ENCODE data around the gene USPL1. TPM values are rescaled to one million over a fixed set of nuclear protein-coding genes. Genes with fewer than 3 reads are reported as not detected.
"Not testable (repeated sequence)": the region's sequence is repeated elsewhere in the genome, so short reads cannot be mapped to it uniquely, and the experiment has no call there.

USPL1 gene
- total RNA-seq, 6 experiments from 2014 or later = 5.6 to 11.2 (median 8.4) TPM

GRCh38 chr13:30645629-30646028 is 27.9 kb downstream of the USPL1 start:
- DNase-seq (no peak), ATAC-seq (no peak)
- Histone ChIP-seq H3K4me3 (no peak overlapping the region), H3K27ac (no peak overlapping the region), H3K4me1 (peaks cover 0 to 28% (median 6%) of the 10 kb centered on the region in 4 donors), H3K36me3 (peaks cover 0 to 23% (median 12%) of the 10 kb centered on the region in 4 donors), H3K27me3 (no peaks in the 10 kb centered on the region), H3K9me3 (no peaks in the 10 kb centered on the region)
- intact Hi-C loops (cut with DNase I) = no loop called here
- TF ChIP-seq POLR2A (IDR thresholded peaks at IDR 0.05) = no peak
- no peak for TF ChIP-seq CTCF (IDR thresholded peaks at IDR 0.05)

DNA sequence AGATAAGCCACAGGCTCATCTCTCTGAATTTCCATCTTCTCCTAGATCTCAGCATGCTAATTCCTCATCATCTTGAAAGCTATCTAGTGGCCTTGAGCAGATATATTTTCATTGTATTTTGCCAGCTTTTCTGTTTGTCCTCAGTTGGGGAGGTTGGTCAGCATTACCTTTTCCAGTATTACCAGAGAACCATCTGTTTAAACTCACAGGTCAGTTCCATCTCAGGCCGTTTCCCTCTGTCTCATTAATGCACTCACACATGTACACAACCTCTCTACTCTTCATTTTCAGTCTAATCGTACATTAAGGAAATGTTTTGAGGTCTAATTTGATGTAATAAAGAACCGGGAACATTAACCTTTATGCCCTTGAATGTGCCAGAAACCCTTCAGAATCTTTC is 29.7 kb downstream of the USPL1 start:
- TF ChIP-seq POLR2A (IDR thresholded peaks at IDR 0.05) = no peak
- no peak for TF ChIP-seq CTCF (IDR thresholded peaks at IDR 0.05)
- peaks cover 0 to 28% (median 6%) of the 10 kb centered on the region in 4 donors for H3K4me1 ChIP-seq
- intact Hi-C loops (cut with DNase I) = no loop called here
- no peaks in the 10 kb centered on the region for H3K27me3 ChIP-seq
- peak overlapping the region; percentile 31 to 57 (median 36) for H3K27ac ChIP-seq
- H3K9me3 ChIP-seq = no peaks in the 10 kb centered on the region
- no peak overlapping the region for H3K4me3 ChIP-seq
- ATAC-seq (peak; percentile 51 to 70 (median 64)), DNase-seq (no peak)
- 23% methylated on average over 3 of the region's 3 CpGs for WGBS (ENCODE audit: insufficient coverage, low coverage, low lambda C conversion rate, missing lambda C conversion rate)
- H3K36me3 ChIP-seq = peaks cover 0 to 27% (median 10%) of the 10 kb centered on the region in 4 donors

- peaks cover 0 to 28% (median 6%) of the 10 kb centered on the region in 4 donors for H3K4me1 ChIP-seq
- WGBS (ENCODE audit: insufficient coverage, low coverage, low lambda C conversion rate, missing lambda C conversion rate) = 31% methylated on average over 6 of the region's 6 CpGs
- intact Hi-C loops (cut with DNase I) = no loop called here
- DNase-seq (no peak), ATAC-seq (peak; percentile 69 to 77 (median 73))
- H3K9me3 ChIP-seq = no peaks in the 10 kb centered on the region
- H3K36me3 ChIP-seq = peaks cover 0 to 26% (median 4%) of the 10 kb centered on the region in 4 donors
- peak overlapping the region; percentile 31 to 57 (median 36) for H3K27ac ChIP-seq
- TF ChIP-seq POLR2A (IDR thresholded peaks at IDR 0.05) (no peak), CTCF (IDR thresholded peaks at IDR 0.05) (no peak)
- H3K27me3 ChIP-seq = no peaks in the 10 kb centered on the region
- no peak overlapping the region for H3K4me3 ChIP-seq
Measured at GRCh38 chr13:30647824-30648521, 30.3 kb downstream of the USPL1 start.

GRCh38 chr13:30648522-30649012 is 30.8 kb downstream of the USPL1 start:
- Histone ChIP-seq H3K27me3 (no peaks in the 10 kb centered on the region), H3K4me1 (peaks cover 0 to 28% (median 6%) of the 10 kb centered on the region in 4 donors), H3K36me3 (peaks cover 0 to 26% (median 5%) of the 10 kb centered on the region in 4 donors), H3K9me3 (no peaks in the 10 kb centered on the region), H3K4me3 (no peak overlapping the region), H3K27ac (peak overlapping the region; percentile 31 to 57 (median 36))
- intact Hi-C loops (cut with DNase I) = no loop called here
- WGBS (ENCODE audit: insufficient coverage, low coverage, low lambda C conversion rate, missing lambda C conversion rate) = 41% methylated on average over 4 of the region's 4 CpGs
- peak; percentile 70 to 89 (median 72) for ATAC-seq
- no peak for DNase-seq
- TF ChIP-seq POLR2A (IDR thresholded peaks at IDR 0.05) = no peak
- no peak for TF ChIP-seq CTCF (IDR thresholded peaks at IDR 0.05)

- ATAC-seq; intact Hi-C loops (cut with DNase I); H3K27me3 ChIP-seq: not testable (repeated sequence)
Measured at GRCh38 chr13:30651648-30652047, 33.9 kb downstream of the USPL1 start.

More at GRCh38 chr13:30651648-30652047, 33.9 kb downstream of the USPL1 start:
- 94% methylated on average over 5 of the region's 5 CpGs for WGBS (ENCODE audit: insufficient coverage, low coverage, low lambda C conversion rate, missing lambda C conversion rate)
- not testable (repeated sequence) for H3K9me3 ChIP-seq, DNase-seq, H3K27ac ChIP-seq, H3K4me3 ChIP-seq
- Histone ChIP-seq H3K4me1 (peaks cover 0 to 17% (median 5%) of the 10 kb centered on the region in 4 donors), H3K36me3 (peaks cover 0 to 47% (median 12%) of the 10 kb centered on the region in 4 donors)
